Measurements from ENCODE around the gene LEP.

LEP gene

DNA sequence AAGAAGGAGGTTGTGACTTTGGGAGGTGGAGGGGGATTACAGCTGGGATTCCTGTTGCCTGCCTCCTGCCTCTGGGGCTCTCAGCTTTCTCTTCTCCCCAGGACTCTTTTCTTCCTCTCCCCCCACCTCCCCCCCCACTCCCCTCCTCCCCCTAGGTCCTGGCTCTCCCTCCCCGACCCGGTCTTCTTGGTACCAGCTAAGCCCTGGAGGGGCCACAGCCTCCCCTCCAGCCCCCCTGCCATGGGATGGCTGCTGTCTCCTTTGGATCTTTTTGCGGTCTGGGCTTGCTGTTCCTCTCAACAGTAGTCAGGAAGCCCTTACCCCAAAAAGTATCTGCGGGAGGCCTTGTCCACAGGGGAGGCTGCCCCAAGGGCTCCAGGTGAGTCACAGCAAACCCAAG is 33.5 kb upstream of the LEP start:
- TF ChIP-seq, protein P1, sequence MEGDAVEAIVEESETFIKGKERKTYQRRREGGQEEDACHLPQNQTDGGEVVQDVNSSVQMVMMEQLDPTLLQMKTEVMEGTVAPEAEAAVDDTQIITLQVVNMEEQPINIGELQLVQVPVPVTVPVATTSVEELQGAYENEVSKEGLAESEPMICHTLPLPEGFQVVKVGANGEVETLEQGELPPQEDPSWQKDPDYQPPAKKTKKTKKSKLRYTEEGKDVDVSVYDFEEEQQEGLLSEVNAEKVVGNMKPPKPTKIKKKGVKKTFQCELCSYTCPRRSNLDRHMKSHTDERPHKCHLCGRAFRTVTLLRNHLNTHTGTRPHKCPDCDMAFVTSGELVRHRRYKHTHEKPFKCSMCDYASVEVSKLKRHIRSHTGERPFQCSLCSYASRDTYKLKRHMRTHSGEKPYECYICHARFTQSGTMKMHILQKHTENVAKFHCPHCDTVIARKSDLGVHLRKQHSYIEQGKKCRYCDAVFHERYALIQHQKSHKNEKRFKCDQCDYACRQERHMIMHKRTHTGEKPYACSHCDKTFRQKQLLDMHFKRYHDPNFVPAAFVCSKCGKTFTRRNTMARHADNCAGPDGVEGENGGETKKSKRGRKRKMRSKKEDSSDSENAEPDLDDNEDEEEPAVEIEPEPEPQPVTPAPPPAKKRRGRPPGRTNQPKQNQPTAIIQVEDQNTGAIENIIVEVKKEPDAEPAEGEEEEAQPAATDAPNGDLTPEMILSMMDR (IDR thresholded peaks at IDR 0.05; ENCODE audit: unreplicated experiment in 3 of 3), result no peak
- Mint-ChIP-seq H3K27me3 (ENCODE audit: low read depth) (peaks cover 52% of the 10 kb centered on the region), H3K27ac (no peak overlapping the region), H3K36me3 (ENCODE audit: low read depth) (no peaks in the 10 kb centered on the region), H3K4me1 (peaks cover 5% of the 10 kb centered on the region), H3K9me3 (no peaks in the 10 kb centered on the region), H3K4me3 (no peak overlapping the region)

DNA sequence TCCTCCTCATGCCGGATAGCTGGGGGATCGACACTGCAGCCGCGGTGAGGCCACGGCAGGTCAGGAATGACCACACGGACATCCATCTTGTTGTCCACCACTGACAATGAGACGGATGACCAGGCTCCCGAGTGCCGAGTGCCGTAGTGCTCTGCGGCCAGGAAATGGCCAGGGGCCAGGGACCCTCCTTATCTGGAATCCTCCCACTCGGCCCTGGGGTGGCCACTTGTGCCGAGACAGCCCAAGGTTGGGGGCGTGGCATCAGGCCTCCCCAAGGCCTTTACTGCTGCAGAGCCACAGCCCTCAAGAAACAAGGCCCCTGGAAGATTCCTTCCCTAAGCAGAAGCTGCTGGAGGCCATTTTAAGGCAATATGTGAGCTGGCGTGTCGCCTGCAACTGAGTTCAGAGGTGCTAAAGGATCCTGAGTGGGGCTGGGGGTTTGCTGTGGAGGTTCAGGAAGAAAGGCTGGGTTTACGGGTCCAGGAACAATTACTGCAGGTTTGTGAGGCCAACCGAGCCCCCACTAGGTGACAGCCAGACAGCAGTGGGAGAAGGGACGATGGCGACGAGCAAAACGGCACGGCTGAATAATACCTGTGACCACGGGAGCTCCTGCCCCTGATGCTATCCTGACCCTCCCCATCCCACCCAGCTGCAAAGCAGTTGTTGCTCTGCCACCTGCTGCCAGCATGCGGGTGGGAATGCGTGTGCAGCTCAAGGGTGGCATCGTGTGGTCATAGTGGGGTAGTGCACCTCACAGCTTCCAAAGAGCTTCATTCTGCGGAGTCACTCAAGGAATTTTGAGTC is 31.6 kb upstream of the LEP start:
- Mint-ChIP-seq H3K4me3 (no peak overlapping the region), H3K27ac (no peak overlapping the region), H3K36me3 (ENCODE audit: low read depth) (no peaks in the 10 kb centered on the region), H3K27me3 (ENCODE audit: low read depth) (peaks cover 36% of the 10 kb centered on the region), H3K9me3 (no peaks in the 10 kb centered on the region), H3K4me1 (peaks cover 5% of the 10 kb centered on the region)
- TF ChIP-seq, protein P1 (IDR thresholded peaks at IDR 0.05; ENCODE audit: unreplicated experiment in 3 of 3), result peak; percentile 96 to 97 (median 96)

DNA sequence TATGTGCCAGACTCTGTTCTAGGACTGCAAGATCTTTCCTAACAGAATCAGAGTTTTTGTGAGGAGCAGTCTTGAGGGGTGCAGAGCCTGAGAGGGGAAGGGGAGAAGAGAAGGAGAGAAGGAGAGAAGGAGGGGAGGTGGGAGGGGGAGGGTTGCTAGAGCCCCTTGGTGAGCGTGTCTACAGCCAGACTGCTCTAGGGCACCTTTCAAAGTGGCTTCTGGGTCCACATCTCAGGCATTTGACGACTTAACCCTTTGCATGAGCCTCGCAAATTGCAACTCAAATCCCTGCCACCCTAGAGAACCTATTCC is 31.1 kb upstream of the LEP start:
- Mint-ChIP-seq H3K9me3 (no peaks in the 10 kb centered on the region), H3K4me3 (no peak overlapping the region), H3K27ac (no peak overlapping the region), H3K4me1 (peaks cover 5% of the 10 kb centered on the region), H3K27me3 (ENCODE audit: low read depth) (peaks cover 32% of the 10 kb centered on the region), H3K36me3 (ENCODE audit: low read depth) (no peaks in the 10 kb centered on the region)
- TF ChIP-seq, protein P1 (IDR thresholded peaks at IDR 0.05; ENCODE audit: unreplicated experiment in 3 of 3), result no peak

DNA sequence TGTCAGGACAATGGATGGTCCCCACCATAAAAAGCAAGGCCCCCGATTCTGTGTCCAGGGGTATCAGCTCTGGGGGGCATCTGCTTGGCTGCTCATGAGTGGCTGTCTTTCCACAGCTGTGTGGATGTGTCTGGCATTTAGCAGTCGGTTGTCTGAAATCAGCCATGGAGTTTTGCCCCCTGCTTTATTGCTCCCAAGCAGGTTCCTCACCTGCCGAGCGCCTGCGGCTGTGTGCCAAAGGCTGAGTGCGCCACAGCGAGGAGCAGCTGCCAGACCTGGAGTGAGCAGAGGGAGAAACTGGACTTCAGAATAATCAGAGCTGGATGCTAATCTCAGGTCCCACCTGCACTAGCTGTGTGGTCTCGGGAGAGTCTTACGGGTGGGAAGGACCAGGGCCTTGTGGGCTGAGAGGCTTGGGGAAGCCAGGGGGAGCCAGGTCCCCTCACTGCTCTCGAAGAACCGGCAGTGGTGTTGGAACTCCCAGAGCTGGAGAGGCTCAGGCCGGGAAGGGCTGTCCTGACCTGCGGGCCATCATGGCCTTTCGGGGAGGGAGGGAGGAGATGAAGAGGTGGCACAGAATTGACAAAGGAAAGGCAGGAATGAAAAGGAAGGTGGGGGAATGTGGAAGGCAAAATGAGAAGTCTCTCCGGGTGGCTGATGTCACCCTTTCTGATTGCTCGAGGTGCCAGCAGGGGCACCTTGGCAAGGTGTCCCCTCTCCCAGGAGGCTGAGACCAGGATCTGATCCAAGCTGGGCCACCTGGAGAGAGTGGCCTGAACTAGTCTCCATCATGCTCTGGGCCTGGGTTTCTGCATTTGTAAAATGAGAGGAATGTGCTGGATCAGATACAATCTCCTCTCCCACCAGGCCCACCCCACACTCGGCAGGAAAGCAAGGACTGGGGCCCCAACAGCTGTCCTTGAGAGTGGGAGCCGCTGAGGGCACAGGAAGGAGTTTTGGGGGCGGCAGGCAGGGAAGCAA is 30.2 kb upstream of the LEP start:
- no peak overlapping the region for H3K27ac Mint-ChIP-seq
- H3K36me3 Mint-ChIP-seq (ENCODE audit: low read depth), result no peaks in the 10 kb centered on the region
- TF ChIP-seq, protein P1 (IDR thresholded peaks at IDR 0.05; ENCODE audit: unreplicated experiment in 3 of 3), result no peak
- peaks cover 24% of the 10 kb centered on the region for H3K27me3 Mint-ChIP-seq (ENCODE audit: low read depth)
- peaks cover 13% of the 10 kb centered on the region for H3K4me1 Mint-ChIP-seq
- H3K9me3 Mint-ChIP-seq, result no peaks in the 10 kb centered on the region
- no peak overlapping the region for H3K4me3 Mint-ChIP-seq

DNA sequence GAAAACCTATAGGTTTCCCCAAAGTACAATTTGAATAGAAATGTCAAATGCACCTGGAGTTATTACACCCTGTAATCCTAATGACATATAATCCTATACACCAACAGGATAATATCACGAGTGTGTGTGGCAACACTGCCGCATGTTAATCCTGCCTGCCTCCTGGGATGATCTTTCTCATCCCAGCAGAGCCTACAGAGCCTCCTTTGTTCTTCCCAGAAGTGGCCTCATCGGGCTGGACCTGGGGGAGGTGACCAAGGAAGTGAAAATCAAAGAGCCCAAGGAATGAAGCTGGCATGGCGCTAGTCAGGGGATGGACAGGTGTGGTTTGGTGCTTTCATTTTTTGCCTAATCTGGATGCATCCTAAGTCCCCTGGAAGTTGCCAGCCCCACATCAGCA is 29.5 kb upstream of the LEP start:
- Mint-ChIP-seq H3K9me3 (no peaks in the 10 kb centered on the region), H3K4me1 (peaks cover 15% of the 10 kb centered on the region), H3K4me3 (no peak overlapping the region), H3K27ac (no peak overlapping the region), H3K36me3 (ENCODE audit: low read depth) (no peaks in the 10 kb centered on the region), H3K27me3 (ENCODE audit: low read depth) (peaks cover 23% of the 10 kb centered on the region)
- TF ChIP-seq, protein P1 (IDR thresholded peaks at IDR 0.05; ENCODE audit: unreplicated experiment in 3 of 3), result no peak
